GM12878 (cell line): Measurements from ENCODE around the gene ZNF701. TPM values are rescaled to one million over a fixed set of nuclear protein-coding genes. Genes with fewer than 3 reads are reported as not detected.
"Not testable (repeated sequence)": the region's sequence is repeated elsewhere in the genome, so short reads cannot be mapped to it uniquely, and the experiment has no call there.

Experiments used
- ATAC-seq: fragments of 200-7000 bp; cut with Tn5 transposase; 3 replicates; pipeline ENCODE4 v1.9.1; 2020; ENCODE audit warnings: mild to moderate bottlenecking, moderate library complexity
- BruUV-seq: library from RNA; stranded (reverse); fragments of 400-500 nt; replicated peaks from 2 replicates; lab custom pipeline; 2021; lab: Mats Ljungman, UMichigan
- CTCF ChIA-PET: fragments of 300-600 bp; sonication (Branson Sonifier 250); formaldehyde crosslinking; extraction: SDS; loops from one replicate; lab custom pipeline; 2021; ENCODE audit warnings: inconsistent platforms; lab: Yijun Ruan, JAX
- POLR2A ChIA-PET: fragments of 350-600 bp; formaldehyde crosslinking; extraction: SDS; loops from one replicate; lab custom pipeline; 2021; ENCODE audit warnings: inconsistent platforms; lab: Charles Lee
- RAD21 ChIA-PET: fragments of 300-600 bp; sonication (Branson Sonifier 250); formaldehyde crosslinking; loops from one replicate; lab custom pipeline; 2023; ENCODE audit warnings: antibody characterized with exemption; ENCODE audit not compliant: unreplicated experiment; lab: Charles Lee
- SMC1A ChIA-PET: fragments of 300-600 bp; sonication (Branson Sonifier 250); formaldehyde crosslinking; loops from one replicate; lab custom pipeline; 2023; ENCODE audit not compliant: unreplicated experiment, uncharacterized antibody; lab: Charles Lee
- DNase-seq: peaks from one replicate; pipeline ENCODE4 v3.0.0-alpha.2; 2011; ENCODE audit warnings: low read depth, low spot score
- FAIRE-seq: peaks from 3 replicates; lab custom pipeline; 2011; peaks lifted over from hg19 to GRCh38; lab: Jason Lieb, UNC
- H2AFZ ChIP-seq: 2 replicates; pipeline ENCODE4 v1.6.0; 2011; ENCODE audit warnings: low read depth, low read length, control low read depth; ENCODE audit not compliant: control insufficient read depth
- H3K27ac ChIP-seq: 2 replicates; pipeline ENCODE4 v1.5.1; 2011; ENCODE audit warnings: control low read depth; ENCODE audit not compliant: control insufficient read depth, insufficient read depth
- H3K27me3 ChIP-seq, 2 experiments: replicated peaks in 1 of 2; 2 replicates each; pipeline versions ENCODE4 v1.6.0 to v1.6.1; 2011; ENCODE audit warnings: low read length in 1 of 2; ENCODE audit not compliant: control insufficient read depth in 2 of 2, insufficient read depth in 2 of 2
- H3K36me3 ChIP-seq, 2 experiments: 2 replicates each; pipeline ENCODE4 v1.5.1; 2011; ENCODE audit warnings: low read length in 1 of 2; ENCODE audit not compliant: control insufficient read depth in 2 of 2, insufficient read depth in 2 of 2
- H3K4me1 ChIP-seq: 2 replicates; pipeline ENCODE4 v1.6.1; 2011; ENCODE audit warnings: mild to moderate bottlenecking, low read length, moderate library complexity, mixed read lengths; ENCODE audit not compliant: control insufficient read depth, insufficient read depth
- H3K4me2 ChIP-seq: 2 replicates; pipeline ENCODE4 v1.6.0; 2011; ENCODE audit warnings: control low read depth; ENCODE audit not compliant: control insufficient read depth, insufficient read depth
- H3K4me3 ChIP-seq: fragments of 200-600 bp; sonication (generic); 2 replicates; pipeline ENCODE4 v1.5.1; 2016
- H3K79me2 ChIP-seq: 2 replicates; pipeline ENCODE4 v1.6.0; 2011; ENCODE audit warnings: low read length; ENCODE audit not compliant: control insufficient read depth, insufficient read depth
- H3K9ac ChIP-seq: 2 replicates; pipeline ENCODE4 v1.8.0; 2011; ENCODE audit warnings: low read length, control low read depth, mixed read lengths; ENCODE audit not compliant: control insufficient read depth, insufficient read depth
- H3K9me3 ChIP-seq: replicated peaks from 3 replicates; pipeline ENCODE4 v1.5.1; 2011; ENCODE audit warnings: mild to moderate bottlenecking, low read length; ENCODE audit not compliant: control insufficient read depth, insufficient read depth
- H4K20me1 ChIP-seq: 2 replicates; pipeline ENCODE4 v1.6.0; 2011; ENCODE audit not compliant: control insufficient read depth, insufficient read depth
- CBX3 ChIP-seq: fragments of 200-600 bp; sonication (generic); IDR thresholded peaks from 2 replicates; pipeline ENCODE4 v1.6.1; 2016; ENCODE audit warnings: low read depth, borderline replicate concordance
- CTCF ChIP-seq, 3 experiments: IDR thresholded peaks in 2 of 3; conservative IDR thresholded peaks in 1 of 3; 2 replicates each; pipeline ENCODE4 v1.5.1; 2011; ENCODE audit warnings: low read depth in 3 of 3, low read length in 3 of 3, mild to moderate bottlenecking in 3 of 3, control low read depth in 2 of 3, moderate library complexity in 2 of 3, inconsistent platforms in 1 of 3, mixed read lengths in 1 of 3; ENCODE audit not compliant: control insufficient read depth in 2 of 3, insufficient read depth in 1 of 3; ENCODE audit errors: extremely low read depth in 1 of 3
- HDGF ChIP-seq: fragments of 450-650 bp; IDR thresholded peaks from 2 replicates; pipeline ENCODE4 v1.6.1; 2016; ENCODE audit warnings: antibody characterized with exemption
- KDM1A ChIP-seq: fragments of 200-600 bp; sonication (generic); IDR thresholded peaks from 2 replicates; pipeline ENCODE4 v1.6.1; 2016; ENCODE audit warnings: borderline replicate concordance
- SMAD1 ChIP-seq: fragments of 450-650 bp; IDR thresholded peaks from 2 replicates; pipeline ENCODE4 v1.6.1; 2018; ENCODE audit warnings: mild to moderate bottlenecking, low read depth; ENCODE audit not compliant: partially characterized antibody
- TAF1 ChIP-seq: IDR thresholded peaks from 2 replicates; pipeline ENCODE4 v1.6.1; 2011; ENCODE audit warnings: mild to moderate bottlenecking, low read depth, low read length, borderline replicate concordance
- WGBS: methylation state at CpG from one replicate; pipeline ENCODE4 v1.1.6; 2016; ENCODE audit warnings: low lambda C conversion rate; ENCODE audit not compliant: insufficient replicate concordance, insufficient coverage; ENCODE audit errors: missing lambda C conversion rate; 5-methylcytosine and 5-hydroxymethylcytosine counted together
- in situ Hi-C: fragments of 300-500 bp; cut with MboI; formaldehyde crosslinking; loops from 9 replicates; pipeline ENCODE4 v1.14.3; 2018; ENCODE audit warnings: mixed read lengths
- intact Hi-C: fragments of 100-400 bp; cut with micrococcal nuclease; formaldehyde crosslinking; loops from one replicate; pipeline ENCODE4 v1.14.2; 2022; ENCODE audit not compliant: unreplicated experiment
- polyA plus RNA-seq, 11 experiments: library from polyadenylated mRNA; depleted of rRNA in 4 of 11; unstranded in 6 of 11; stranded (reverse) in 5 of 11; fragments of >200 nt; fragmentation: Nextera tagmentation in 4 of 11; fragmentation: Illumina TruSeq in 1 of 11; extraction: Ambion mirVana in 4 of 11; extraction: Trizol in 1 of 11; gene quantifications; 1 replicate in 1 of 11; 2 replicates in 10 of 11; pipeline versions ENCODE4 v1.2.1 to v1.2.3, GENCODE V29; 2011 to 2016; ENCODE audit warnings: inconsistent platforms in 2 of 11, missing spikeins in 2 of 11, low read depth in 1 of 11
- total RNA-seq, 4 experiments: library from RNA; depleted of rRNA in 3 of 4; stranded (reverse); fragments of >200 nt in 3 of 4; fragmentation: Illumina TruSeq in 1 of 4; extraction: Trizol in 1 of 4; gene quantifications; 2 replicates each; pipeline versions ENCODE4 v1.2.1 to v1.2.3, GENCODE V29; 2013 to 2021
- TF ChIP-seq, protein P1 (sequence below): fragments of 450-650 bp; IDR thresholded peaks from 2 replicates; pipeline ENCODE4 v1.6.1; 2017; ENCODE audit warnings: low read depth, mild to moderate bottlenecking, moderate library complexity
- TF ChIP-seq, protein P2 (sequence below): IDR thresholded peaks from 2 replicates; pipeline ENCODE4 v1.6.1; 2012; ENCODE audit warnings: low read depth, low read length, improper control_type of control experiment
- TF ChIP-seq, protein P3 (sequence below): IDR thresholded peaks from 2 replicates; pipeline ENCODE4 v1.6.1; 2011; ENCODE audit warnings: borderline replicate concordance, low read depth, mild to moderate bottlenecking, moderate library complexity, mixed read lengths, low read length; ENCODE audit not compliant: insufficient read depth; ENCODE audit errors: extremely low read length

The ZNF701 gene
- total and polyA plus RNA-seq, 10 of the 15 experiments (the other 5 are each of a cell fraction or from before 2014, with no cell fraction given) = 3.1 to 18.1 (median 8.0) TPM

GRCh38 chr19:52601974-52602366 lies 31.9 kb downstream of the ZNF701 start:
- POLR2A ChIA-PET = interaction anchor here (1.2 kb wide), 1 partner anchor 90 kb away, joined by 4 read pairs; no protein-coding TSS in a partner anchor
- peak overlapping the region; percentile 98 for H3K4me2 ChIP-seq
- H3K27me3 ChIP-seq, DNase-seq, H2AFZ ChIP-seq, H3K4me1 ChIP-seq, H4K20me1 ChIP-seq, H3K79me2 ChIP-seq, in situ Hi-C loops, FAIRE-seq, H3K27ac ChIP-seq, BruUV-seq, H3K36me3 ChIP-seq: not testable (repeated sequence)
- peak overlapping the region; percentile 64 for H3K4me3 ChIP-seq
- SMC1A ChIA-PET = interaction anchor here (0.6 to 1.2 kb wide), 5 partner anchors 35 to 337 kb away, joined by 3 to 5 read pairs (median 3); no protein-coding TSS in a partner anchor
- TF ChIP-seq HDGF (peak; percentile 75), CTCF (IDR thresholded peaks at IDR 0.05 in 2 of 3, conservative IDR thresholded peaks at IDR 0.05 in 1 of 3; ENCODE audit: control insufficient read depth in 2 of 3, extremely low read depth in 1 of 3, insufficient read depth in 1 of 3, low read depth in 3 of 3, low read length in 3 of 3) (peak in 1 of 3 experiments; percentile 3; a peak in 1 of 6 replicates)
- peaks cover 15% of the 10 kb centered on the region for H3K9me3 ChIP-seq
- peak; percentile 13 for ATAC-seq
- CTCF ChIA-PET = interaction anchor here (0.6 to 1.6 kb wide), 8 partner anchors 32 to 462 kb away, joined by 3 to 4 read pairs (median 3); partner anchors contain the start of genes ZNF610, ZNF616 and ZNF83
- peak overlapping the region; percentile 66; the same call in 1 of the 2 replicates for H3K9ac ChIP-seq
- 50% methylated on average over 2 of the region's 3 CpGs for WGBS
- intact Hi-C loops = loop anchor here (5.0 kb wide), 1 partner anchor 90 kb away; no protein-coding TSS in a partner anchor
- RAD21 ChIA-PET = interaction anchor here (1.9 kb wide), 1 partner anchor 90 kb away, joined by 10 read pairs; no protein-coding TSS in a partner anchor

- Histone ChIP-seq H2AFZ (no peak overlapping the region), H3K36me3 (no peaks in the 10 kb centered on the region), H3K9ac (no peak overlapping the region), H4K20me1 (no peaks in the 10 kb centered on the region), H3K79me2 (no peaks in the 10 kb centered on the region), H3K4me1 (no peaks in the 10 kb centered on the region), H3K4me3 (no peak overlapping the region), H3K27me3 (no peaks in the 10 kb centered on the region), H3K27ac (no peak overlapping the region), H3K4me2 (no peak overlapping the region), H3K9me3 (peaks cover 13% of the 10 kb centered on the region)
- RAD21 ChIA-PET = no interaction called here
- 95% methylated on average over 2 of the region's 2 CpGs for WGBS
- no peak for DNase-seq
- in situ Hi-C loops = no loop called here
- no peak for ATAC-seq
- BruUV-seq = no TSS peak
- SMC1A ChIA-PET = interaction anchor here (0.6 to 1.2 kb wide), 3 partner anchors 34 to 89 kb away, joined by 3 to 4 read pairs (median 4); no protein-coding TSS in a partner anchor
- FAIRE-seq = no peak
- POLR2A ChIA-PET = interaction anchor here (0.6 to 1.2 kb wide), 2 partner anchors 89 to 333 kb away, joined by 3 to 4 read pairs; no protein-coding TSS in a partner anchor
- intact Hi-C loops = loop anchor here (5.0 kb wide), 1 partner anchor 89 kb away; no protein-coding TSS in a partner anchor
- CTCF ChIA-PET = interaction anchor here (1.4 to 1.6 kb wide), 3 partner anchors 31 to 463 kb away, joined by 3 to 4 read pairs (median 3); partner anchors contain the start of genes ZNF616 and ZNF83
- TF ChIP-seq, protein P1, sequence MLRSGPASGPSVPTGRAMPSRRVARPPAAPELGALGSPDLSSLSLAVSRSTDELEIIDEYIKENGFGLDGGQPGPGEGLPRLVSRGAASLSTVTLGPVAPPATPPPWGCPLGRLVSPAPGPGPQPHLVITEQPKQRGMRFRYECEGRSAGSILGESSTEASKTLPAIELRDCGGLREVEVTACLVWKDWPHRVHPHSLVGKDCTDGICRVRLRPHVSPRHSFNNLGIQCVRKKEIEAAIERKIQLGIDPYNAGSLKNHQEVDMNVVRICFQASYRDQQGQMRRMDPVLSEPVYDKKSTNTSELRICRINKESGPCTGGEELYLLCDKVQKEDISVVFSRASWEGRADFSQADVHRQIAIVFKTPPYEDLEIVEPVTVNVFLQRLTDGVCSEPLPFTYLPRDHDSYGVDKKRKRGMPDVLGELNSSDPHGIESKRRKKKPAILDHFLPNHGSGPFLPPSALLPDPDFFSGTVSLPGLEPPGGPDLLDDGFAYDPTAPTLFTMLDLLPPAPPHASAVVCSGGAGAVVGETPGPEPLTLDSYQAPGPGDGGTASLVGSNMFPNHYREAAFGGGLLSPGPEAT = no peak
- TF ChIP-seq, protein P2, sequence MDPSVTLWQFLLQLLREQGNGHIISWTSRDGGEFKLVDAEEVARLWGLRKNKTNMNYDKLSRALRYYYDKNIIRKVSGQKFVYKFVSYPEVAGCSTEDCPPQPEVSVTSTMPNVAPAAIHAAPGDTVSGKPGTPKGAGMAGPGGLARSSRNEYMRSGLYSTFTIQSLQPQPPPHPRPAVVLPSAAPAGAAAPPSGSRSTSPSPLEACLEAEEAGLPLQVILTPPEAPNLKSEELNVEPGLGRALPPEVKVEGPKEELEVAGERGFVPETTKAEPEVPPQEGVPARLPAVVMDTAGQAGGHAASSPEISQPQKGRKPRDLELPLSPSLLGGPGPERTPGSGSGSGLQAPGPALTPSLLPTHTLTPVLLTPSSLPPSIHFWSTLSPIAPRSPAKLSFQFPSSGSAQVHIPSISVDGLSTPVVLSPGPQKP = no peak
- no peak for TF ChIP-seq KDM1A
- TF ChIP-seq, protein P3, sequence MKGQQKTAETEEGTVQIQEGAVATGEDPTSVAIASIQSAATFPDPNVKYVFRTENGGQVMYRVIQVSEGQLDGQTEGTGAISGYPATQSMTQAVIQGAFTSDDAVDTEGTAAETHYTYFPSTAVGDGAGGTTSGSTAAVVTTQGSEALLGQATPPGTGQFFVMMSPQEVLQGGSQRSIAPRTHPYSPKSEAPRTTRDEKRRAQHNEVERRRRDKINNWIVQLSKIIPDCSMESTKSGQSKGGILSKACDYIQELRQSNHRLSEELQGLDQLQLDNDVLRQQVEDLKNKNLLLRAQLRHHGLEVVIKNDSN = no peak
- TF ChIP-seq SMAD1 = no peak
- TF ChIP-seq CBX3 = no peak
- no peak for TF ChIP-seq TAF1
Observed at GRCh38 chr19:52602941-52603340, 32.9 kb downstream of the ZNF701 start.
